DND-41 (cell line): ENCODE results near the gene RHOBTB3.

Experiments used
- ATAC-seq: fragments of 200-7000 bp; cut with Tn5 transposase; 3 replicates; pipeline ENCODE4 v1.9.1; 2021; ENCODE audit warnings: low read depth; ENCODE audit not compliant: insufficient read depth
- DNase-seq: peaks from one replicate; pipeline ENCODE4 v3.0.0-alpha.2; 2020
- H2AFZ ChIP-seq: 2 replicates; pipeline ENCODE4 v1.6.0; 2012; ENCODE audit warnings: low read depth, low read length
- H3K27ac ChIP-seq: 2 replicates; pipeline ENCODE4 v1.5.1; 2012; ENCODE audit warnings: low read length, inconsistent platforms
- H3K27me3 ChIP-seq: fragments of 200-600 bp; sonication (generic); 2 replicates; pipeline ENCODE4 v1.6.0; 2012; ENCODE audit warnings: low read length, mild to moderate bottlenecking, inconsistent platforms; ENCODE audit not compliant: insufficient read depth, poor library complexity
- H3K36me3 ChIP-seq: 2 replicates; pipeline ENCODE4 v1.5.1; 2012; ENCODE audit warnings: low read length, inconsistent platforms; ENCODE audit not compliant: insufficient read depth
- H3K4me1 ChIP-seq: 2 replicates; pipeline ENCODE4 v1.5.1; 2012; ENCODE audit warnings: mild to moderate bottlenecking, low read length; ENCODE audit not compliant: insufficient read depth
- H3K4me2 ChIP-seq: 2 replicates; pipeline ENCODE4 v1.6.0; 2012; ENCODE audit warnings: mild to moderate bottlenecking, moderate library complexity, low read length, inconsistent platforms; ENCODE audit not compliant: insufficient read depth
- H3K4me3 ChIP-seq, 2 experiments: fragments of 200-600 bp in 1 of 2; shearing (Covaris generic) in 1 of 2; 2 replicates each; pipeline ENCODE4 v1.5.1; 2012 to 2016; ENCODE audit warnings: inconsistent platforms in 2 of 2, low read length in 2 of 2, mild to moderate bottlenecking in 2 of 2, low read depth in 1 of 2, moderate library complexity in 1 of 2
- H3K79me2 ChIP-seq: 2 replicates; pipeline ENCODE4 v1.6.0; 2012; ENCODE audit warnings: low read length, inconsistent platforms; ENCODE audit not compliant: insufficient read depth
- H3K9ac ChIP-seq: 2 replicates; pipeline ENCODE4 v1.6.0; 2012; ENCODE audit warnings: low read depth, mild to moderate bottlenecking, inconsistent platforms, low read length, moderate library complexity
- H3K9me3 ChIP-seq: 2 replicates; pipeline ENCODE4 v1.5.1; 2012; ENCODE audit warnings: low read length, moderate library complexity, mild to moderate bottlenecking, inconsistent platforms; ENCODE audit not compliant: insufficient read depth, severe bottlenecking
- H4K20me1 ChIP-seq: 2 replicates; pipeline ENCODE4 v1.6.0; 2012; ENCODE audit warnings: low read length; ENCODE audit not compliant: insufficient read depth
- CTCF ChIP-seq: IDR thresholded peaks from 2 replicates; pipeline ENCODE4 v1.5.1; 2012; ENCODE audit warnings: borderline replicate concordance, low read length, moderate library complexity, mild to moderate bottlenecking; ENCODE audit not compliant: poor library complexity, severe bottlenecking; ENCODE audit errors: extremely low read depth
- EZH2 ChIP-seq: IDR thresholded peaks from 3 replicates; pipeline ENCODE4 v1.6.1; 2012; ENCODE audit warnings: borderline replicate concordance, low read depth, mild to moderate bottlenecking, moderate library complexity, low read length, inconsistent platforms; ENCODE audit not compliant: severe bottlenecking

Gene RHOBTB3

GRCh38 chr5:95689680-95690079 lies 41.5 kb upstream of the RHOBTB3 start:
- Histone ChIP-seq H3K9me3 (no peaks in the 10 kb centered on the region), H2AFZ (no peak overlapping the region), H3K4me3 (no peak overlapping the region), H3K4me2 (no peak overlapping the region), H3K27me3 (no peaks in the 10 kb centered on the region), H3K9ac (no peak overlapping the region), H3K79me2 (no peaks in the 10 kb centered on the region), H3K36me3 (no peaks in the 10 kb centered on the region), H4K20me1 (no peaks in the 10 kb centered on the region), H3K27ac (no peak overlapping the region), H3K4me1 (no peaks in the 10 kb centered on the region)
- no peak for ATAC-seq
- TF ChIP-seq EZH2, result no peak
- no peak for TF ChIP-seq CTCF
- DNase-seq, result no peak

- ATAC-seq (no peak), DNase-seq (no peak)
- Histone ChIP-seq H3K36me3 (no peaks in the 10 kb centered on the region), H3K79me2 (no peaks in the 10 kb centered on the region), H3K27me3 (no peaks in the 10 kb centered on the region), H3K4me3 (no peak overlapping the region), H3K4me1 (no peaks in the 10 kb centered on the region), H3K9ac (no peak overlapping the region), H3K27ac (no peak overlapping the region), H3K9me3 (no peaks in the 10 kb centered on the region), H2AFZ (no peak overlapping the region), H3K4me2 (no peak overlapping the region), H4K20me1 (no peaks in the 10 kb centered on the region)
- TF ChIP-seq CTCF, result no peak
- TF ChIP-seq EZH2, result no peak
Measured at GRCh38 chr5:95690333-95690732, 40.8 kb upstream of the RHOBTB3 start.

- Histone ChIP-seq H3K36me3 (no peaks in the 10 kb centered on the region), H3K4me1 (no peaks in the 10 kb centered on the region), H3K27me3 (no peaks in the 10 kb centered on the region), H4K20me1 (no peaks in the 10 kb centered on the region), H3K9me3 (no peaks in the 10 kb centered on the region), H3K27ac (no peak overlapping the region), H2AFZ (no peak overlapping the region), H3K9ac (no peak overlapping the region), H3K79me2 (no peaks in the 10 kb centered on the region), H3K4me3 (no peak overlapping the region), H3K4me2 (no peak overlapping the region)
- TF ChIP-seq EZH2, result no peak
- TF ChIP-seq CTCF, result no peak
- DNase-seq (no peak), ATAC-seq (no peak)
Measured at GRCh38 chr5:95697781-95698681, 33.1 kb upstream of the RHOBTB3 start.
